NCI-H1694 (cell line): ENCODE data around the gene MTMR3.
A peak's percentile ranks its signal among the peaks of the same experiment; 100 is the strongest.

ENCODE experiments used
- DNase-seq: peaks from one replicate; lab custom pipeline; 2025; lab: John Stamatoyannopoulos, UW

The MTMR3 gene

DNA sequence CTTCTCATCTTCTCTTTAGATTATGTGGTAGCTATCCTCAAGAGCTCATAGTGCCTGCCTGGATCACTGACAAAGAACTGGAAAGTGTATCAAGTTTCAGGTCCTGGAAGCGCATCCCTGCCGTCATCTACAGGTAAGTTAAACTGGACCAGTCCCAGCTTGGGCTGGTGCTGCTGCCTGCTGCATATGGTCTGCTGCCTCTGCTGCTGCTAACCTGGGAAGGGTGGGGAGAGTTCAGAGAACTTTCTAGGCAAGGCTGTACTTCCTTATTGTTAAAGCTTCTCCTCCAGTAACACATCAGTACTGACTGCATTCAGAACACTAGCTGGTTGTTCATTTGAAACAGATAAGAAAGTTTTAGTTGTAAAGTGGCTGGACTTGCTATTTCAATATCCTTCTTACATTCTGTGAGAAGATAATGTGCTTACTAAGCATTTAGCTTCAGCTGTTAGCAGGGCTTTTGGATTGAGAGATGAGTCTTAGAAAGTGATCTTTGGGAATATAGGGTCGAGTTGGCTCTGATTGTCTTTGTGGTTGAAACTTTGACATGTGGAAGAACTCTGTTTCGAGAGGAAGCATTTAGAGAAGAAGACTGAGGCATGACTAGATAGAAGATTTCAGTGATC, 120.0 kb downstream of the MTMR3 start:
- DNase-seq = no peak

DNA sequence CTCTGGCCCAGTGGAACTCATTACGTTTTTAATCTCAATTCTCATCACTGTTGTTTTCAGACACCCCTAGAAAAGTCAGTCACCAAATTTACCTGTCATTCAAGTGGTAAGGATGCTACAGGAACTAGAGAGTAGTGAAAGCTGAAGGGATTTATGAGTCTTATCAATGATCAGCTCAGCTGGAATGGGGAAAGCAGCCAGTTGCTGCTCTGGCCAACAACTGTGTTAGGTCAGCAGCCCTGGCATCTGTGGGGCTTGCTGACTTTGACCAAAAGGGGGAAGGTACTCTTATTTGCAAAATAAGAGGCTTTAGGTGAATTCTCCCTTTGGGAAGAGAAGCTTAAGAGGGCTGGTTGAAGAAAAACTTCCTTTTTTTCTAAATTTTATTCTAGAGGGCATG, 121.1 kb downstream of the MTMR3 start:
- no peak for DNase-seq

DNA sequence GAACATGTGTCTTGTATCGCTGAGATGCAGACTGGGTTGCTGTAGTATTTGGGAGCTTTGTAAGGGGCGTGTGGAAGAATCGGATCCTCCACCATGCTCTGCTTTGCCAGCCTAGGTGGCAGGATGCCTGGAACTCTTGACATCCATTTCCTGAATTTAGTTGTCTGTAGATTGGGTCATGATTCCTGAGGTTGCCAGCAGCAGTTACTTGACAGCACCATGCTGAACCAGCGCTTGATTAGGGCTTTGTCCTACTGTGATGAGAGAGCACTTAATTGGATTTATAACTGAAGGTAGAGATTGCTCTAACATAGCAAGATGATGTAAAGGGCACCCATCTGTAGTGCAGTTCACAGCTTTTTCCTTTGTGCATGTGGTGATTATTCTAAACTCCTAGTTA, 121.7 kb downstream of the MTMR3 start:
- DNase-seq = no peak

DNA sequence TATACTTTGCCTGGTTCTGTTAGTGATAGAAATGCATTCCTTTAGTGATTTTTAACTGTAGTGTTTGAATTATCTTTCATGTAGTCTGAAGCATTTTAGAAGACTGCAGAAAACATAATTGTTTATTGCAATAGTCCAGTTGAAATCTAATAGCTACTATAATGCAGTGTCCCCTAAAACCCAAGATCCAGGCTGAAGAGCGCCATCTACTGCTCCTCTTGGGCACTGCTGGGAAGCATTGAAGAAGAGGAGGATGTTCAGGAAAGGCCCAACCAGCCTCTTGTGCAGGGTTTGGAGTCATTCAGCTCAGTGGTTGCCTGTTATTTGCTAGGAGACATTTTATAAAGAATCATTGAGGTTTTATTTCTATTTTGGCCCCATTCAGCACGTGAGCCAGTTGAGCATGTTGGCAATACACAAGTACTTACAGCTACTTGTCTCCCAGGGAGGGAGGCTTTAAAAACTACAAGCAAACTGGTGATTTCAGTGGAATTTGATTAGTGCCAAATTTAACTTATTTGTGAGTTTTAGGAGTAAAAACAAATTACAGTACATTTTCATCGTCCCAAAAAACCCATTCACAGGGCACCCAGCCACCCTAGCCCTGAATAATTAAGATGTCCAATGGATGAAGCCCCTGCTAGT, 122.4 kb downstream of the MTMR3 start:
- peak; percentile 46 for DNase-seq

DNA sequence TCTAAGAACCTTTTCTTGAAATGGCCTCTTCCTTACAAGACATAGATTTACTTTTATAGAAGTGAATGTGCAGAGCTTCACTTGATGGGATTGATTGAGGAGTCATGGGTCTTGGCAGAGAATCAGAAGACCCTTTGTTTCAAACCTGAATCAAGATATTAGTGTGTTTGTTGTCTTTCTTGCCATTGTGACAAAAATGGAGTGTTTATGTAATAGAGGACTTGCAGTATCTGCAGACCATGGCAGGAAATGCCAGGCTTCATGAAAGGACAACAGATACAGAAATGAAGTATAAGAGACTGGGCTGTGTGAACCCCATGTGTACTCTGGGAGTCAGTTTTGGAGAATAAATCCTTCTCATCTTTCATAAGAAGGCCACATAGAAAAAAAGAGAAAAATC, 124.4 kb downstream of the MTMR3 start:
- DNase-seq = no peak

DNA sequence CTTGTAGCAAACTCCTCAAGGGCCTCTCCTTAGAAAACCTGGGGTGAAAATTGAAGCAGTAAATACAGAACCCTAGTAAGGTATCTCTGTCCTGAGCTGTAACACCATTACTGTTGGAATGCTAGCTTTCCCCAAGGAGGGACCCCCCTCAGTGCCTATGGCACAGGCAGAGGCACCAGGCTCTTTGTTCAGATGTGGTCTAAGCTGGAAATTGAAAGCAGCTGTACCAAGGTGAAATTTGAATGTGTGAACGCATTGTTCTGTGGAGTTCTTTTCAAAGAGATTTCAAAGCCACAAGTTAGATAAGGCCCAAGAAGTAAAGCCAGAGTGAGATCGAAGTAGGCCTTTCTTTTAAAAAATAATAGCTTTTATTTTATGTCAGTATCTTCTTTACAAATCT, 125.4 kb downstream of the MTMR3 start:
- DNase-seq = no peak

DNA sequence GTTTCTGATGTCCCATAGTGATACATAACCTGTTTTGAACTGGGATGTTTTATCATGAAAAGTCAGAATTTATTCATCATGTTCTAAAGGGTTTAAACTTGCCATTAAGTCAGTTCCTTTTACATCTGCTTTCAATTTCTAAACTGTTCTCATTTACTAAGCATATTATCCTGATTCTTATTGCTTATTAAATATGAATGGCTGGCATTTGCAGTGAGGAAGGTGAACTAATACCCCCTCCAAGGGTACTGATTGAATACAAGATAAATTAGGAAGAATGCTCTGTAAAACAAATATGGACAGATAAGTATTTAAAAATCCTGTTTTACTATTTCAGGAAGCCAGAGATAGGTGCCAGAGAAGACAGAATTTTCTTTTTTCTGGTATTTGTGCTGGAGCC, 126.5 kb downstream of the MTMR3 start:
- DNase-seq = no peak

DNA sequence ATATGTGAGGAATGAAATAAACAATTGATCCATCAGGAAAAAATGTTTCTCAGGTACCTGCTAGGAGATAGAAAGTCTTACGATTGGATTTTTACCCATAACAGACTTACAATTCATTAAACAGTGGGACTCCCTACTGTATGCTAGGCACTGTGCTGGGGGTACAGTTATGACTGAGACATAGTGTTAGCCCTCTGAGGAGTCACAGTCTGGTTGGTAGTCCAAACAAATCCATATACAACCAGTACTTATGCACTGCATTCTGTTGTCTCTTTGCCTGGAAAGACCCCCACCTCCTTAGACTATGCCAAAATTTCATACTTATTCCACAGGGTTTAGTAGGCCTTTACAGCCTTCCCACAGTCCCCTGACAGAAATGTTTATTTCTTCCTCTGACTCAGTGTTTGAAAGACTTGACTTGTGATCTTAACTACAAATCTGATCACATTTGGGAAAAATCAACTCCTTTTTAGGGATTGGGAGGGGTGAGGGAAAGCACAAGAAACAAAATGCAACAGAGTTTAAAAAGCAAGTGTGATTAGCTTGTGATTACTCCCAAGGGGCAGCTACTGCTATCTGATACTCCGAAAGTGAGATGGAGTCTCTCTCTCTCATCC, 127.9 kb downstream of the MTMR3 start:
- no peak for DNase-seq

DNA sequence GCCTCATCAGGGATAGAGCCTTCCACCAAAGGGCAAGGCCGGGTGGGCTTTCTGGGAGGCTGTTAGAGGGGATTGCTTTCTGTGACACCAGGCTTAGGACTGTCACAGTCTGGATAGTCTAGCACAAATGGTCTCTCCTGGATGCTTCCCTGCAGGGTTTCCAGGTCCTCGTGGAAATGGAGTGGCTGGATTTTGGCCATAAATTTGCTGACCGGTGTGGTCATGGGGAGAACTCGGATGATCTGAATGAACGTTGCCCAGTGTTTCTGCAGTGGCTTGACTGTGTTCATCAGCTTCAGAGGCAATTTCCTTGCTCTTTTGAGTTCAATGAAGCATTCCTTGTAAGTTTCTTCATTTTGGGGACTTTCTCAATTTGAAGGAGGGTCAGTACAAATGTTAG, 130.2 kb downstream of the MTMR3 start:
- DNase-seq = no peak

DNA sequence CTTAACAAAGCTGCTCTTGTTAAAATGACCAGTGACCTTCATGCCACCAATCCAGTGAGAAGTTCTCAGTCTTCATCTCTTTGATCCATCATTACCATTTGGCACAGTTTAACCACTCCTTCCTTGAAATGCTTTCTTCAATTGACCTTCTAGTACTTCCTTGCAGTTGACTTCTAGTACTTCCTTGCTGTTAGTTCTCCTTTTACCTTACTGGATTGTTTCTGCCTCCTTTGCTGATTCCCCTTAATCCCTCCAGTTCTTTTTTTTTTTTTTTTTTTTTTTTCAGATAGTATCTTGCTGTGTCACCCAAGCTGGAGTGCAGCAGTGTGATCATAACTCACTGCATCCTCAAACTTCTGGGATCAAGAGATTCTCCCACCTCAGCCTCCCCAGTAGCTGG, 131.3 kb downstream of the MTMR3 start:
- no peak for DNase-seq

DNA sequence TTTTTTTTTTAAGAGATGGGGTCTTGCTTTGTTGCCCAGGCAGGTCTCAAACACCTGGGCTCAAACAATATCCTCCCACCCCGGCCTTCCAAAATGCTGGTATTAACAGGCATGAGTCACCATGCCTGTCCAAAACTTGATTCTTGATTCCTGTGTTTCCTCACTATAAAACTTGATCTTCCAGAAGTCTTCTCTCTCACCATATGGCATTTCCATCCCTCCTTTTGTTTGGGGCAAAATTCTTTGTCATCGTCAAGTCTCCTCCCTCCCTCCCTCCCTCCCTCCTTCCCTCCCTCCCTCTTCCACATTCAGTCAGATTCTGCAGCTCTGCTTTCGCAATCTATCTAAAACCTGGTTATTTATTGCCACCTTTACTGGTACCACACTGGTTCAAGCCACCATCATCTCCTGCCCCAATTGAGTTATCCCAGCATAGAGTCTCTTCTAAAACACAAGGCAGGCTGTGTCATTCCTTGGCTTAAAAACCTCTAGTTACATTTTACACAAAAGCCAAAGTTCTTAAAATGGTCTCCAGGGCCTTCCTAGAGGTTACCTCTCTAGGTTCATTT, 132.3 kb downstream of the MTMR3 start:
- no peak for DNase-seq

DNA sequence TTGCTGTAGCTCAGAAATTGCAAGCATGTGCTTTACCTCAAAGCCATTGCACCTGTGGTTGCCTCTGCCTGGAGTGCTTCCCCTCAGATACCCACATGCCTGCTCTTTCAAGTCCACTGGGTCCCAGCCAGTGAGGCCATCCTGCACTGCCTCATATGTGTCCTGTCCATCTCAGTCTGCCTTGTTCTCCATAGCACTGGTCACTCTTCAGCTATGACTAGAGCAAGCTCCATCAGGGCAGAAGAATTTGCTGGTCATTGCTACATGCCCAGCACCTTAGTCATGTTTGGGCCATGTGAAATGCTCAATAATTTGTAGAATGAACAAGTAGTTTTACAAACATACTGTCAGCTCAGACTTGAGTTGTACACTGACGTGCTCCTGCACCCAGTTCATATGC, 132.9 kb downstream of the MTMR3 start:
- DNase-seq = no peak

DNA sequence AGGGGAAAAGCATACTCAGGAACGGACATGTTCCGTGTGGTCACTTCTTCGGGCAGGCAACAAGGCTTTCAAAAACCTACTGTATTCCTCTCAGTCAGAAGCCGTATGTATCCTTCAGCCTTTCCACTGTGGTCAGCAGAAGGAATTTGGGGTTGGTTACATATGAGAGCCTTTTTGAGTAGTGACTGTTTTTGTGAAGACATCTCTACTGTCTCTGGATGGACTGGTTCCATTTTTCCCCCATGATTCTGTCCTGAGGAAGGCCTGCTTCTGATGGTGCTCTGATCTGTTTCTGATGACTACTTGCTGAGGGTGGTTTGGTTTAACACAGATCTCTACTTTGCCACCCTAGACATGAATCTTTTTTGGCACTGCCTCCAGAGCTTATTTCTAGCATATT, 133.6 kb downstream of the MTMR3 start:
- no peak for DNase-seq

DNA sequence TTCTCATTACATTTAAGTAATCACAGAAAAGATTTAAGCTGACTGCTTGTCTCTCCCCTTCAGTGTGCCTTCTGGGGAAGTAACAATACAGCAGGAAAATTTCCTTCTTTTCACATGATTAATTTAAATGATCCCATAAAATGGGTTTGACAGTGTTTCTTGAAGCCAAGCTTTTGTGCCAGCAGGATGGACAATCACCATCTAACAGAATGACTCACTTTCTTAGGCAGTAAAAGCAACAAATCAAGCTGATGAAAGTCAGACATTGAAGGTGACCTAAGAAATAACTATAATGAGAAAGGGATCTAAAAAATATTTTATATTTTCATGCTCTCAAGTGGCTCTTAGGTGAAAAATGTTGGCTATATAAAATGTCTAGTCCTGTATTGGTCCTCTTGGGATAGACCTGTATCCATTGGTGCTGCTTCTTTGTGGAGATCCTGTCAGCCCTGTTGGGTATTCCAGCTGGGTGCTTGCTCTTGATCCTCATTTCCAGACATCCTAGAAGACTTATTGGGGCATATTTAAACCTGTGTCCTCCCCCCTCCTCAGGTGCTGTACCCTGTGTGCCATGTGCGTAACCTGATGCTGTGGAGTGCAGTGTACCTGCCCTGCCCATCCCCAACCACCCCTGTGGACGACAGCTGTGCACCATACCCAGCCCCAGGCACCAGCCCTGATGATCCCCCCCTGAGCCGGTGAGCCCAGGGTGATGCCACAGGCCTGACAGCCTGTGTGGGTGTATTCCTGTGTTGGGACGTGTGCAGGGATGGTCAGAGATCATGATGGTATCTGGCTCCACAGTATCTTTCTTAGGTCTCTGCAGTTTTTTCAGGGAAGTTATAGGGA, 134.6 kb downstream of the MTMR3 start:
- no peak for DNase-seq

DNA sequence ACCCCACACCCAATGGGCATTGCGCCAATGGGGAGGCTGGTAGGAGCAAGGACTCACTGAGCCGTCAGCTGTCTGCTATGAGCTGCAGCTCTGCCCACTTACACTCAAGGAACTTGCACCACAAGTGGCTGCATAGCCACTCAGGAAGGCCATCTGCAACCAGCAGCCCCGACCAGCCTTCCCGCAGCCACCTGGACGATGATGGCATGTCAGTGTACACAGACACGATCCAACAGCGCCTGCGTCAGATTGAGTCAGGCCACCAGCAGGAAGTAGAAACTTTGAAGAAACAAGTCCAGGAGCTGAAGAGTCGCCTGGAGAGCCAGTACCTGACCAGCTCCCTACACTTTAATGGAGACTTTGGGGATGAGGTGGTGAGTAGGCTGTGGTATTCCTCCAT, 137.5 kb downstream of the MTMR3 start:
- DNase-seq = no peak

DNA sequence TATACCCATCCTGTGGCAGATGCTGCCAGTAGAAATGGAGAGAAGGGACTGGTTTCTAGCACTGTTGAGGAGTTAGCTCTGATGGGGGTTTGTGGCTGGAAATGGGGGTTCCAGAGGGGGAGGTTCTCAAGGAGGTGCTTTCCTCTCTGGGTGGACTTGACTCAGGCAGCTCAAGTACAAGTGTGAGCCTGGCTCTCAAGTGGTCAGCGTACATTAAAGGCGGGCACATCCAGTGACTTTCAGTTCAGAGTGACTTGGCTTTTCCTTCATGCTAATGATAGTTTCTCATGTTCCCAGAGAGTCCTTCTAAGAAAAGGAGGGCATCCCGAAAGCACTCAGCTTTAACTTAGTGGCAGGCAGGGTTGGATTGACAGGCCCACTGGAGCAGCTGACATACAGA, 138.4 kb downstream of the MTMR3 start:
- DNase-seq = no peak

DNA sequence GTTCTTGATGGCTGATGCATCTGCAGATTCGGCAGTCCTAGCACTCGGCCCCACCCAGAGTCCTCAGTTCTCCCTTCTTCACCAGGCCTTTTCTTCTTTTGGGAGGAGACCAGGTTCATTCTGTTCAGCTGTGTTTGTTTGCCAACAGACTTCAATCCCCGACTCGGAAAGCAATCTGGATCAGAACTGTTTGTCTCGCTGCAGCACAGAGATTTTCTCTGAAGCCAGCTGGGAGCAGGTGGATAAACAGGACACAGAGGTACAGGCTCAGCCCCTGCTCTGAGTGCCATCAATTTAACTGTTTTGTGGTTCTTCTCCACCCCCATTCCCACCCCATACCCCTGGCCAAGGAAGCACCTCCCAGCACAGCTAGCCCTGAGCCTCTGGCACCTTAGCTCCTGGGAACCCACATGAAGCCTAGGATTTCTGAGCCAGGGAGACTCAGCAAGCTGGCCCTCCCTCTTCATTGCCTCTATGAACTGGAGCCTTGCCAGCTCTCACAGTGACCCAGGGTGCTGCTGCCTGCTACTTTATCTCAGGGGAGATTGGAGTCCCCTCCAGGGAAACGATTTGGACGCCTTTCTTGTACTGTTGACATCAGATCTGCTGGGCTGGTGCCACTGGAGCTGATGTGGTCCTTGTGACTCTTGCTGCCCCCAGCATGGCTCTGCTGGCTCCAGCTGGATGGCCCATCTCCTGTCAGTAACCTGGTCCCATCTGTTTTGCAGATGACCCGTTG, 139.1 kb downstream of the MTMR3 start:
- no peak for DNase-seq

DNA sequence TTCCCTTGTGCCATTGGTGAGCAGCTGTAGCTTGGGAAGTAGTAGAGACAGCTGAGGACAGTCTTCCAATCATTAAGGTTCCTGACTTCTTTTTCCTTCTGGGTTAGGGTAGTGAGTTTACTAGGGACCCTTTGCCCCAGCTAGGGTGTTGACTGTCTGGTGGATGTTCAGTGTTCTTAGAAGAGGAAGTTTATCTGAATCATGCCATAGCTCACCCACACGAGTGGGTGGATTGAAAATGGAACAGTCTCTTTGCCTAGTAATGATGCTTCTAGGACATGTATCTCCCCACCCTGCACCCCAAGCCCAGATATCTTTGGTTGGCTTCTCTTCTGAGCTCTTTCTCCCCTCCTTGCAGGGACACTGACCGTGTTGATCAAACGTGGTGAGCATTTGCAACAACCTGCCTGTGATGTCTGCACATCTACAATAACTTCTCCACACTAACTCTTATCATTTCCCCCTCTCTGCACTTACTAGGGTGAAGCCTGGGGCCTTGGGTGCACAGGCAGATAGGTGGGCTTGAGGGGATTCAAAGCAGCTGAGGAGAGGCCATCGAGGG, 140.2 kb downstream of the MTMR3 start:
- no peak for DNase-seq

DNA sequence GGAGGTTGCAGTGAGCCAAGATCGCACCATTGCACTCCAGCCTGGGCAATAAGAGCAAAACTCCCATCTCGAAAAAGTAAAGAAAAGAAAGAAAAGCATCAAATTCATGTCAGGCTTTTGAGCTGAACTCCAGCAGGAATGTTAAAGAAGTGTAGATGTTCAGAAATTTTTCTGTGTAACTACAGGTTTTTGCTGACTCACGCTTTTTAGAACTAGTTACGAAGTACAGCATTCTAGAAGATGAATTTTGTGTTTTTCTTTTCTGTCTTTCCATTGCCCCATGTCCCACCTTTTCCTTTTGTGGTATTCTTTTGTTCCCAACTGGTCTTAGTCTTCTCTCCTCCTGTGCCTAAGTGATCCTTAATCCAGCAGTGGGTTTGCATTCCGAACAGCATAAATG, 141.3 kb downstream of the MTMR3 start:
- no peak for DNase-seq

DNA sequence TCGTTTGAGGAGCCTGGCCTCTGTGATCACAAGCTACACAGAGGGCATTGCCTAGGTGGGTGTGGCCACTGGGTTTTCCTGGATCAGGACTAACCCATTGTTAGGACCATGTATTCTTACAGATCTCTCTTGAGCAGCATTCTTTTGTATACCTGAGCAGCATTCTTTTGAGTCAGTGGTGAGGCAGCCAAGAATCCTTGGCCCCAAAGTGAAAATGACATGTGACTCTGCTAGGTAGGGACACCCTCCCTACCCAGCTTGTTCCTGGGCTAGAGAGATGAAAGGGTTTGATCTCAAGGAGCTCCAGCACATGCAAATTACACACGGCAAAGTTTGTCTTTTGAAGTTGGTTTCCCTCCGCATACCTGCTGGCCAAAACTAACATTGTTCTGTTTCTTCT, 142.2 kb downstream of the MTMR3 start:
- DNase-seq = no peak

DNA sequence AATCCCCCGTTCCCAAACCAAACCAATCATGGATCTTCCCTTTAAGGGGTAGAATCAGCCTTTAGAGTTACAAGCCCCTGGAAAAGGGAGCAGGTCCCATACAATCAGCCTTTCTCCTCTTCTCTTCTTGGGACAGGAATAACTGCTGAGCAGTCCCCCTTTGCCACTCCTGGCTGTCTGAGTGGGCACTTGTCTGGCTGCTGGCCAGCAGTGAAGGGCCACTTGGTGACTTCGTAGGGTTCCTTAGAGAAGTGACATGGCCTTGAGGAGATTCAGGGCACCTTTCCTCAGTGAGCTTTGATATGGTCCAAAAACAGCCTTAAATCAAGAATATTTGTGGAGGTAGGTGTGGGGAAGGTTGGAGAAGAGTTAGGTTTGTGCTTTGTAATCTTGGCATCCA, 143.8 kb downstream of the MTMR3 start:
- DNase-seq = no peak

DNA sequence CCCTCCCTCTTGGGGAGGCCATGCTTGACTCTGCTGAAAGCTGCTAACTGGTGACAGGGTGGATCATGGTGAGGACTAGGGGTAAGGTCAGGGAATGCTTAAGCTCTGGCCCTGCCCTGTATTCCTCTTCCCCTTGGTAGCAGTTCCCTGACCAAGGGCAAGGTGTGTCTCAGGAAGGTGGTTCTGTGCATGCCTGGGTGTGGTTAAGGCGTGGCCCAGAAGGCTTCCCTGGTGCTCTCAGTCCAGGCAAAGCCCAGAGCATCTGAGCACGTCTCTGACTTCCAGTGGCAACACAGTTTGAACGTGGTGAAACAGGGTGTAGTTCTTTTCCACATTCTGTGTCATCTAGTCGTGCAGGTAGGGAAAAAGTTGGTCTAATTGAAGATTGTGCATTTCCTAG, 144.2 kb downstream of the MTMR3 start:
- no peak for DNase-seq
